Measurements from ENCODE around the gene LY6G6C.

- TF ChIP-seq CTCF (conservative IDR thresholded peaks at IDR 0.05), result no peak
- TF ChIP-seq ZFX (IDR thresholded peaks at IDR 0.05), result no peak
These were observed 29.2 kb downstream of the LY6G6C start for GRCh38 chr6:31692353-31692752.

Data from C4-2B (cell line).